ENCODE results near the gene CD28.

DNA sequence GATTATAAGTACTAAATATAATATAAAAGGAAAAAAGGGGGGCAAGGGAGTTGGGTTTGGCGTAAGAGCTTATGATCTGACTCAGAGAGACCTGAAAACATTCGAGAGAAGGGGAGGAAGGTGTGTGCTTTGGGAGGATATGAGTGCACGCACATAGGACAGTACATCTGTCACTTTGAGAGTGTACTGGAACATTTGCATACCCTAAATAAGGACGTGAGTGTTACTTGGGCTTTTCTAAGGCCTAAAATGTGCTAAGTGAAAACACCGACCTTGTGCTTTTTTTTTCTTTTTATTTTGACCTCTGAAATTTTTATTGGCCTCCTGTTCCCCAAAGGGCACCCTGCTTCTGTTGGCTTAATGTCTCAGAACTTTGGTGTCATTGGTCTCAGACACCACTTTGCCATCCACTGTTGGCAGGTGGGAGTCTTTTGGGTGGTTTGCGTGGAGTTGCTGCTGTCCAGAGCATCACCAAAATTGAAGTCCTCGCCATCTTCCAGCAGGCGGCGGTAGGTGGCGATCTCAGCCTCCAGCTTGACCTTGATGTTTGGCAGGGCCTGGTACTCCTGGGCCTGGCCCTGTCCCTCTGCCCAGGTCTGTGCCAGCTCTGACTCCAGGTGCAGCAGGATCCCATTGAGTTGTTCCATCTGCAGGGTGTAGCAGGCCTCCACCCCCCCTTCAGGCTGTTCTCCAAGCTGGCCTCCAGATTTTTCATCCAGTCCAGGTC is 57.7 kb downstream of the CD28 start:
- TF ChIP-seq, protein P1, sequence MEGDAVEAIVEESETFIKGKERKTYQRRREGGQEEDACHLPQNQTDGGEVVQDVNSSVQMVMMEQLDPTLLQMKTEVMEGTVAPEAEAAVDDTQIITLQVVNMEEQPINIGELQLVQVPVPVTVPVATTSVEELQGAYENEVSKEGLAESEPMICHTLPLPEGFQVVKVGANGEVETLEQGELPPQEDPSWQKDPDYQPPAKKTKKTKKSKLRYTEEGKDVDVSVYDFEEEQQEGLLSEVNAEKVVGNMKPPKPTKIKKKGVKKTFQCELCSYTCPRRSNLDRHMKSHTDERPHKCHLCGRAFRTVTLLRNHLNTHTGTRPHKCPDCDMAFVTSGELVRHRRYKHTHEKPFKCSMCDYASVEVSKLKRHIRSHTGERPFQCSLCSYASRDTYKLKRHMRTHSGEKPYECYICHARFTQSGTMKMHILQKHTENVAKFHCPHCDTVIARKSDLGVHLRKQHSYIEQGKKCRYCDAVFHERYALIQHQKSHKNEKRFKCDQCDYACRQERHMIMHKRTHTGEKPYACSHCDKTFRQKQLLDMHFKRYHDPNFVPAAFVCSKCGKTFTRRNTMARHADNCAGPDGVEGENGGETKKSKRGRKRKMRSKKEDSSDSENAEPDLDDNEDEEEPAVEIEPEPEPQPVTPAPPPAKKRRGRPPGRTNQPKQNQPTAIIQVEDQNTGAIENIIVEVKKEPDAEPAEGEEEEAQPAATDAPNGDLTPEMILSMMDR (IDR thresholded peaks at IDR 0.05): no peak
- TF ChIP-seq POLR2A (IDR thresholded peaks at IDR 0.05): no peak
